SIG-M5 (cell line): ENCODE data around the gene VPS13A.
"Not testable (repeated sequence)": the region's sequence is repeated elsewhere in the genome, so short reads cannot be mapped to it uniquely, and the experiment has no call there.

ENCODE experiments used
- DNase-seq: peaks from one replicate; lab custom pipeline; 2025; lab: John Stamatoyannopoulos, UW

VPS13A gene

GRCh38 chr9:77424993-77425392 is 247.7 kb downstream of the VPS13A start:
- no peak for DNase-seq

GRCh38 chr9:77426712-77427111 is 249.4 kb downstream of the VPS13A start:
- DNase-seq, result no peak

GRCh38 chr9:77427256-77427927 is 250.1 kb downstream of the VPS13A start:
- DNase-seq, result no peak

GRCh38 chr9:77429928-77430327 is 252.6 kb downstream of the VPS13A start:
- no peak for DNase-seq

GRCh38 chr9:77432053-77432452 is 254.7 kb downstream of the VPS13A start:
- no peak for DNase-seq

GRCh38 chr9:77433675-77434445 is 256.5 kb downstream of the VPS13A start:
- no peak for DNase-seq

- DNase-seq, result no peak
Measured at GRCh38 chr9:77435277-77435676, 257.9 kb downstream of the VPS13A start.

GRCh38 chr9:77435688-77436087 is 258.4 kb downstream of the VPS13A start:
- DNase-seq, result no peak

GRCh38 chr9:77438653-77439052 is 261.3 kb downstream of the VPS13A start:
- no peak for DNase-seq

GRCh38 chr9:77440057-77440456 is 262.7 kb downstream of the VPS13A start:
- DNase-seq, result no peak

GRCh38 chr9:77441124-77441523 is 263.8 kb downstream of the VPS13A start:
- DNase-seq, result not testable (repeated sequence)

- DNase-seq, result no peak
Measured at GRCh38 chr9:77442436-77442835, 265.1 kb downstream of the VPS13A start.

GRCh38 chr9:77447646-77448045 is 270.3 kb downstream of the VPS13A start:
- no peak for DNase-seq

- DNase-seq, result no peak
Measured at GRCh38 chr9:77449240-77450084, 272.1 kb downstream of the VPS13A start.

- DNase-seq, result no peak
Measured at GRCh38 chr9:77450085-77450475, 272.7 kb downstream of the VPS13A start.

GRCh38 chr9:77451507-77451906 is 274.2 kb downstream of the VPS13A start:
- DNase-seq, result no peak

GRCh38 chr9:77453825-77454647 is 276.7 kb downstream of the VPS13A start:
- DNase-seq, result no peak

- no peak for DNase-seq
Measured at GRCh38 chr9:77454663-77455062, 277.3 kb downstream of the VPS13A start.

GRCh38 chr9:77455312-77455927 is 278.1 kb downstream of the VPS13A start:
- no peak for DNase-seq

GRCh38 chr9:77456829-77457437 is 279.6 kb downstream of the VPS13A start:
- DNase-seq, result peak; percentile 21
